ENCODE measurements around the gene SLC49A3. TPM values are rescaled to one million over a fixed set of nuclear protein-coding genes. Genes with fewer than 3 reads are reported as not detected.
"Not testable (repeated sequence)": the region's sequence is repeated elsewhere in the genome, so short reads cannot be mapped to it uniquely, and the experiment has no call there.

Gene SLC49A3
- total and polyA plus RNA-seq, 9 donors, result 0.43 to 5.2 (median 2.1) TPM

GRCh38 chr4:734075-734474 is 45.1 kb upstream of the SLC49A3 start:
- 85 to 89% (median 87%) methylated on average over 9 of the region's 9 CpGs for WGBS, 3 donors
- H3K4me3 ChIP-seq, result no peak overlapping the region
- no peaks in the 10 kb centered on the region for H3K27me3 ChIP-seq
- DNase-seq, result no peak
- TF ChIP-seq POLR2A (IDR thresholded peaks at IDR 0.05) (no peak), EP300 (IDR thresholded peaks at IDR 0.05) (no peak), CTCF (IDR thresholded peaks at IDR 0.05) (no peak)
- intact Hi-C loops (cut with DNase I), result loop anchor here in 1 of 4 donors (10.0 kb wide), 1 partner anchor 251 kb away; the partner anchor contains the start of gene IDUA
- no peaks in the 10 kb centered on the region for H3K36me3 ChIP-seq
- no peak overlapping the region for H3K27ac ChIP-seq
- H3K9me3 ChIP-seq, result no peaks in the 10 kb centered on the region
- no peaks in the 10 kb centered on the region for H3K4me1 ChIP-seq (ENCODE audit: insufficient read depth)

- no peak overlapping the region for H3K4me3 ChIP-seq
- H3K27ac ChIP-seq, result no peak overlapping the region
- H3K9me3 ChIP-seq, result no peaks in the 10 kb centered on the region
- no peaks in the 10 kb centered on the region for H3K27me3 ChIP-seq
- intact Hi-C loops (cut with DNase I), result loop anchor here in 1 of 4 donors (10.0 kb wide), 1 partner anchor 251 kb away; the partner anchor contains the start of gene IDUA
- H3K4me1 ChIP-seq (ENCODE audit: insufficient read depth), result no peaks in the 10 kb centered on the region
- no peak for DNase-seq
- no peaks in the 10 kb centered on the region for H3K36me3 ChIP-seq
- 88 to 94% (median 91%) methylated on average over 18 of the region's 18 CpGs for WGBS, 3 donors
- TF ChIP-seq POLR2A (IDR thresholded peaks at IDR 0.05) (no peak), CTCF (IDR thresholded peaks at IDR 0.05) (no peak), EP300 (IDR thresholded peaks at IDR 0.05) (no peak)
Measured at GRCh38 chr4:733631-733980, 44.7 kb upstream of the SLC49A3 start.

- no peaks in the 10 kb centered on the region for H3K27me3 ChIP-seq
- no peaks in the 10 kb centered on the region for H3K9me3 ChIP-seq
- 86 to 90% (median 89%) methylated on average over 32 of the region's 32 CpGs for WGBS, 3 donors
- H3K36me3 ChIP-seq, result no peaks in the 10 kb centered on the region
- H3K4me3 ChIP-seq, result no peak overlapping the region
- H3K4me1 ChIP-seq (ENCODE audit: insufficient read depth), result no peaks in the 10 kb centered on the region
- no peak for DNase-seq
- intact Hi-C loops (cut with DNase I), result loop anchor here in 1 of 4 donors (10.0 kb wide), 1 partner anchor 252 kb away; the partner anchor contains the start of gene IDUA
- TF ChIP-seq POLR2A (IDR thresholded peaks at IDR 0.05) (no peak), CTCF (IDR thresholded peaks at IDR 0.05) (no peak), EP300 (IDR thresholded peaks at IDR 0.05) (no peak)
- H3K27ac ChIP-seq, result no peak overlapping the region
Measured at GRCh38 chr4:732911-733630, 44.1 kb upstream of the SLC49A3 start.

GRCh38 chr4:732486-732885 is 43.5 kb upstream of the SLC49A3 start:
- Histone ChIP-seq H3K27ac (no peak overlapping the region), H3K9me3 (no peaks in the 10 kb centered on the region), H3K4me1 (ENCODE audit: insufficient read depth) (no peaks in the 10 kb centered on the region), H3K27me3 (no peaks in the 10 kb centered on the region), H3K36me3 (no peaks in the 10 kb centered on the region), H3K4me3 (no peak overlapping the region)
- TF ChIP-seq POLR2A (IDR thresholded peaks at IDR 0.05) (no peak), EP300 (IDR thresholded peaks at IDR 0.05) (no peak), CTCF (IDR thresholded peaks at IDR 0.05) (no peak)
- WGBS, 3 donors, result 94 to 96% (median 94%) methylated on average over 18 to 20 of the region's 20 CpGs
- intact Hi-C loops (cut with DNase I), result loop anchor here in 1 of 4 donors (10.0 kb wide), 1 partner anchor 252 kb away; the partner anchor contains the start of gene IDUA
- DNase-seq, result no peak

DNA sequence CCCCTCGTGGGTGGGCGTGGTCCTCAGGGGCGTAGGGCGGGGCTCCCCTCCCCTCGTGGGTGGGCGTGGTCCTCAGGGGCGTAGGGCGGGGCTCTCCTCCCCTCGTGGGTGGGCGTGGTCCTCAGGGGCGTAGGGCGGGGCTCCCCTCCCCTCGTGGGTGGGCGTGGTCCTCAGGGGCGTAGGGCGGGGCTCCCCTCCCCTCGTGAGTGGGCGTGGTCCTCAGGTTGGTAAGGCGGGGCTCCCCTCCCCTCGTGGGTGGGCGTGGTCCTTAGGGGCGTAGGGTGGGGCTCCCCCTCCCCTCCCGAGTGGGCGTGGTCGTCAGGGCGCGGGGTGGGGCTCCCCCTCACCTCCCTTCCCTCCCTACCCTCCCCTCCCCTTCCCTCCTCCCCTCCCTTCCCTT is 43.0 kb upstream of the SLC49A3 start:
- not testable (repeated sequence) for H3K4me1 ChIP-seq (ENCODE audit: insufficient read depth); H3K4me3 ChIP-seq; H3K27me3 ChIP-seq; H3K27ac ChIP-seq; H3K9me3 ChIP-seq; H3K36me3 ChIP-seq; DNase-seq
- WGBS, 3 donors, result 62 to 69% (median 68%) methylated on average over 5 to 26 of the region's 27 CpGs
- intact Hi-C loops (cut with DNase I), result loop anchor here in 1 of 4 donors (10.0 kb wide), 1 partner anchor 253 kb away; the partner anchor contains the start of gene IDUA

DNA sequence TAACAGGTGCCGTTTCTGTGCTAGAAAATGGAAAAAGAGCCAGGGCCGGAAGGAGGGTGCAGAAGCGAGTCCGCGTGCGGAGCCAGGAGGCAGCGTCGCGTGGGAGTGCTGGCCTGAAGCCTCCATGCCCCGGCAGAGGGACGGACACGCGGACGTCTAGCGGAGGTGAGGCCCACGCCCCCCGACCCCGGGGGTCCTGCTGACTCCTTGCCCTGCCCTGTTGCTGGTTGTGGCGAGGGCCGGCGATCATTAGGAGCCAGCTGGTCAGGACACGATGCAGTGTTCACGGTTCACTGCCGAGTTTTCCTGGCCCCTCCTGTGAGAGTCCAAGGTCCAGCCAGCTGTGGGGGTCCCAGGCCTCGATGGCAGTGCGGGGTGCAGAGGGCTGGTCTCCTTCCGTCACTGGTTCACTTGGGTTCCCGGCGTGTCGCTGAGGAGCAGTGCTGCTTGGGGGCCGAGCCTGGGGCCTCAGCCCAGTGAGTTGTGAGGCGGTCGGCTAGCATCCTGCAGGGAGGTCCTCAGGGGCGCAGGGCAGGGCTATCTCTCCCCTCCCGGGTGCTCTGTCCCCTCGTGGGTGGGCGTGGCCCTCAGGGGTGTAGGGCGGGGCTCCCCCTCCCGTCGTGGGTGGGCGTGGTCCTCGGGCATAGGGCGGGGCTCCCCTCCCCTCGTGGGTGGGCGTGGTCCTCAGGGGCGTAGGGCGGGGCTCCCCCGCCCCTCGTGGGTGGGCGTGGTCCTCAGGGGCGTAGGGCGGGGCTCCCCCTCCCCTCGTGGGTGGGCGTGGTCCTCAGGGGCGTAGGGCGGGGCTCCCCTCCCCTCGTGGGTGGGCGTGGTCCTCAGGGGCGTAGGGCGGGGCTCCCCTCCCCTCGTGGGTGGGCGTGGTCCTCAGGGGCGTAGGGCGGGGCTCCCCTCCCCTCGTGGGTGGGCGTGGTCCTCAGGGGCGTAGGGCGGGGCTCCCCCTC is 42.3 kb upstream of the SLC49A3 start:
- not testable (repeated sequence) for H3K4me1 ChIP-seq (ENCODE audit: insufficient read depth); H3K27ac ChIP-seq; H3K36me3 ChIP-seq; DNase-seq; H3K9me3 ChIP-seq; H3K4me3 ChIP-seq; H3K27me3 ChIP-seq
- WGBS, 3 donors, result 89 to 94% (median 90%) methylated on average over 28 to 55 of the region's 68 CpGs
- intact Hi-C loops (cut with DNase I), result loop anchor here in 1 of 4 donors (10.0 kb wide), 1 partner anchor 254 kb away; the partner anchor contains the start of gene IDUA
